GM23338 (cell line): ENCODE measurements around the gene LRRC4. TPM values are rescaled to one million over a fixed set of nuclear protein-coding genes. Genes with fewer than 3 reads are reported as not detected.

Source experiments
- ATAC-seq: fragments of 200-7000 bp; cut with Tn5 transposase; 3 replicates; pipeline ENCODE4 v1.9.1; 2020
- DNase-seq: peaks from one replicate; pipeline ENCODE4 v3.0.0-alpha.2; 2015; ENCODE audit warnings: low spot score
- H2AFZ ChIP-seq: fragments of 200-600 bp; sonication (generic); 2 replicates; pipeline ENCODE4 v1.8.0; 2016; ENCODE audit warnings: antibody characterized with exemption, mild to moderate bottlenecking, moderate library complexity
- H3F3A ChIP-seq: fragments of 200-600 bp; sonication (generic); replicated peaks from 2 replicates; pipeline ENCODE4 v1.8.0; 2017; ENCODE audit warnings: antibody characterized with exemption, mixed run types, low read depth
- H3K27ac ChIP-seq: fragments of 200-600 bp; sonication (generic); 2 replicates; pipeline ENCODE4 v1.6.1; 2016; ENCODE audit warnings: low read depth
- H3K27me3 ChIP-seq: fragments of 200-600 bp; sonication (generic); 2 replicates; pipeline ENCODE4 v1.8.0; 2016; ENCODE audit warnings: mild to moderate bottlenecking, mixed run types, moderate library complexity; ENCODE audit not compliant: insufficient read depth
- H3K36me3 ChIP-seq: fragments of 200-600 bp; sonication (generic); 2 replicates; pipeline ENCODE4 v1.8.0; 2016; ENCODE audit warnings: mild to moderate bottlenecking; ENCODE audit not compliant: insufficient read depth
- H3K4me1 ChIP-seq: fragments of 200-600 bp; sonication (generic); 2 replicates; pipeline ENCODE4 v1.8.0; 2016; ENCODE audit warnings: mild to moderate bottlenecking, moderate library complexity; ENCODE audit not compliant: insufficient read depth
- H3K4me2 ChIP-seq: fragments of 200-600 bp; sonication (generic); 2 replicates; pipeline ENCODE4 v1.7.1; 2017; ENCODE audit warnings: mixed run types
- H3K4me3 ChIP-seq: fragments of 200-600 bp; sonication (generic); 2 replicates; pipeline ENCODE4 v1.6.1; 2016; ENCODE audit warnings: mixed run types
- H3K79me2 ChIP-seq: fragments of 200-600 bp; sonication (generic); replicated peaks from 2 replicates; pipeline ENCODE4 v1.8.0; 2017; ENCODE audit warnings: mild to moderate bottlenecking; ENCODE audit not compliant: insufficient read depth
- H3K9me2 ChIP-seq: fragments of 200-600 bp; sonication (generic); 2 replicates; pipeline ENCODE4 v1.8.0; 2017; ENCODE audit not compliant: insufficient read depth
- H4K20me1 ChIP-seq: fragments of 200-600 bp; sonication (generic); replicated peaks from 2 replicates; pipeline ENCODE4 v1.8.0; 2017; ENCODE audit warnings: mild to moderate bottlenecking; ENCODE audit not compliant: insufficient read depth
- H3K27ac Mint-ChIP-seq: 2 replicates; pipeline ENCODE4 v1.8.0; 2020; ENCODE audit warnings: inconsistent platforms, mild to moderate bottlenecking, moderate library complexity, mixed read lengths
- H3K27me3 Mint-ChIP-seq: 3 replicates; pipeline ENCODE4 v1.8.0; 2022; ENCODE audit warnings: low read depth, mild to moderate bottlenecking, moderate library complexity, mixed read lengths, inconsistent platforms; ENCODE audit not compliant: insufficient read depth, poor library complexity
- H3K36me3 Mint-ChIP-seq: 3 replicates; pipeline ENCODE4 v1.8.0; 2021; ENCODE audit warnings: low read depth, mild to moderate bottlenecking, inconsistent platforms, moderate library complexity, mixed read lengths
- H3K4me1 Mint-ChIP-seq: 3 replicates; pipeline ENCODE4 v1.8.0; 2020; ENCODE audit warnings: mild to moderate bottlenecking, inconsistent platforms, mixed read lengths
- H3K4me3 Mint-ChIP-seq: 3 replicates; pipeline ENCODE4 v1.8.0; 2021; ENCODE audit warnings: moderate library complexity, mild to moderate bottlenecking, inconsistent platforms, mixed read lengths
- H3K9me3 Mint-ChIP-seq: 3 replicates; pipeline ENCODE4 v1.8.0; 2020; ENCODE audit warnings: moderate library complexity, mild to moderate bottlenecking, inconsistent platforms, mixed read lengths
- CREB1 ChIP-seq: fragments of 250-450 bp; sonication (Bioruptor Pico); IDR thresholded peaks from 2 replicates; pipeline ENCODE4 v1.5.0; 2020; ENCODE audit warnings: low read depth, mild to moderate bottlenecking, moderate library complexity
- CTCF ChIP-seq, 2 experiments: fragments of 200-600 bp in 1 of 2; sonication (generic) in 1 of 2; conservative IDR thresholded peaks; 2 replicates each; pipeline versions ENCODE4 v1.5.1 to v1.6.1; 2016 to 2017; ENCODE audit warnings: antibody characterized with exemption in 2 of 2, low read depth in 2 of 2, mild to moderate bottlenecking in 2 of 2, moderate library complexity in 1 of 2
- ETS1 ChIP-seq: IDR thresholded peaks from 2 replicates; pipeline ENCODE4 v1.6.1; 2016; ENCODE audit warnings: antibody characterized with exemption
- EZH2 ChIP-seq: fragments of 200-600 bp; sonication (generic); IDR thresholded peaks from one replicate; pipeline ENCODE4 v1.8.0; 2017; ENCODE audit warnings: antibody characterized with exemption, mild to moderate bottlenecking, low read depth; ENCODE audit not compliant: unreplicated experiment
- EZH2phosphoT487 ChIP-seq: fragments of 200-600 bp; sonication (generic); IDR thresholded peaks from one replicate; pipeline ENCODE4 v1.8.1; 2018; ENCODE audit warnings: antibody characterized with exemption; ENCODE audit not compliant: unreplicated experiment
- JUNB ChIP-seq: IDR thresholded peaks from one replicate; pipeline ENCODE4 v1.6.1; 2016; ENCODE audit warnings: antibody characterized with exemption; ENCODE audit not compliant: unreplicated experiment
- NANOG ChIP-seq: IDR thresholded peaks from 2 replicates; pipeline ENCODE4 v1.6.1; 2016; ENCODE audit warnings: antibody characterized with exemption, borderline replicate concordance
- POLR2AphosphoS5 ChIP-seq: IDR thresholded peaks from 2 replicates; pipeline ENCODE4 v1.6.1; 2016; ENCODE audit warnings: antibody characterized with exemption, low read depth
- REST ChIP-seq: IDR thresholded peaks from one replicate; pipeline ENCODE4 v1.6.1; 2018; ENCODE audit warnings: antibody characterized with exemption; ENCODE audit not compliant: unreplicated experiment
- ZNF114 ChIP-seq: fragments of 250-450 bp; sonication (Bioruptor Pico); IDR thresholded peaks from 2 replicates; pipeline ENCODE4 v1.5.0; 2020; ENCODE audit warnings: mild to moderate bottlenecking, moderate library complexity
- ZNF331 ChIP-seq: fragments of 250-450 bp; sonication (Bioruptor Pico); IDR thresholded peaks from 2 replicates; pipeline ENCODE4 v1.5.0; 2020; ENCODE audit warnings: low read depth, mild to moderate bottlenecking, moderate library complexity
- ZNF462 ChIP-seq: fragments of 250-450 bp; sonication (Bioruptor Pico); IDR thresholded peaks from 2 replicates; pipeline ENCODE4 v1.5.0; 2020; ENCODE audit warnings: mild to moderate bottlenecking, moderate library complexity
- polyA plus RNA-seq: library from polyadenylated mRNA; unstranded; fragments of >200 nt; fragmentation: Nextera tagmentation; extraction: Ambion mirVana; gene quantifications from 2 replicates; pipeline ENCODE4 v1.2.1, GENCODE V29; 2016
- total RNA-seq: library from RNA; depleted of rRNA; stranded (reverse); fragments of >200 nt; shearing (Covaris generic); gene quantifications from 2 replicates; pipeline ENCODE4 v1.2.3, GENCODE V29; 2014

LRRC4 gene
- total and polyA plus RNA-seq, 2 experiments from 2014 or later = 1.9 to 5.2 TPM

GRCh38 chr7:128005117-128005516 lies 26.1 kb downstream of the LRRC4 start:
- Mint-ChIP-seq H3K9me3 (no peaks in the 10 kb centered on the region), H3K27me3 (peaks cover 11% of the 10 kb centered on the region), H3K4me1 (peaks cover 16% of the 10 kb centered on the region; the same call in 2 of the 3 replicates), H3K36me3 (no peaks in the 10 kb centered on the region), H3K27ac (no peak overlapping the region), H3K4me3 (no peak overlapping the region)
- H2AFZ ChIP-seq = no peak overlapping the region
- peaks cover 6% of the 10 kb centered on the region; the same call in 1 of the 2 replicates for H3K9me2 ChIP-seq
- no peaks in the 10 kb centered on the region for H3K4me1 ChIP-seq
- peaks cover 10% of the 10 kb centered on the region; the same call in 1 of the 2 replicates for H3K79me2 ChIP-seq
- H3K4me2 ChIP-seq = no peak overlapping the region
- no peak overlapping the region for H3K27ac ChIP-seq
- DNase-seq (no peak), ATAC-seq (no peak)
- H3K36me3 ChIP-seq = no peaks in the 10 kb centered on the region; the same call in 1 of the 2 replicates
- no peak overlapping the region for H3K4me3 ChIP-seq
- no peaks in the 10 kb centered on the region for H3K27me3 ChIP-seq
- TF ChIP-seq NANOG (no peak), CREB1 (CRISPR knock-in tag) (no peak), JUNB (no peak), REST (no peak), EZH2 (no peak), ZNF462 (no peak), EZH2phosphoT487 (no peak), ETS1 (no peak), CTCF (conservative IDR thresholded peaks at IDR 0.05; ENCODE audit: low read depth in 2 of 2) (no peak), ZNF331 (CRISPR knock-in tag) (no peak), ZNF114 (CRISPR knock-in tag) (no peak), POLR2AphosphoS5 (no peak)
- H4K20me1 ChIP-seq = peaks cover 39% of the 10 kb centered on the region
- H3F3A ChIP-seq = no peaks in the 10 kb centered on the region
